SK-N-SH (cell line): ENCODE measurements around the gene ARHGAP23. TPM values are rescaled to one million over a fixed set of nuclear protein-coding genes. Genes with fewer than 3 reads are reported as not detected.
"Not testable (repeated sequence)": the region's sequence is repeated elsewhere in the genome, so short reads cannot be mapped to it uniquely, and the experiment has no call there.

Experiments used
- CTCF ChIA-PET: fragments of 300-600, 350-600 bp; formaldehyde crosslinking; extraction: SDS; loops from one replicate; lab custom pipeline; 2021; lab: Yijun Ruan, JAX
- POLR2A ChIA-PET: fragments of 350-600 bp; sonication (Branson Sonifier 250); formaldehyde crosslinking; extraction: SDS; loops from one replicate; lab custom pipeline; 2020; ENCODE audit warnings: antibody characterized with exemption, inconsistent platforms; lab: Yijun Ruan, JAX
- DNase-seq: peaks from one replicate; pipeline ENCODE4 v3.0.0; 2012
- H2AFZ ChIP-seq: fragments of 200-600 bp; sonication (generic); 2 replicates; pipeline ENCODE4 v1.8.1; 2016; ENCODE audit warnings: antibody characterized with exemption, mild to moderate bottlenecking, low read depth
- H3F3A ChIP-seq: fragments of 200-600 bp; sonication (generic); replicated peaks from 2 replicates; pipeline ENCODE3; 2016; ENCODE audit warnings: antibody characterized with exemption, mild to moderate bottlenecking; ENCODE audit not compliant: insufficient read depth
- H3K27ac ChIP-seq, 2 experiments: fragments of 200-500 bp in 1 of 2; fragments of 200-600 bp in 1 of 2; sonication (Bioruptor generic) in 1 of 2; sonication (generic), shearing (Covaris generic) in 1 of 2; 2 replicates each; pipeline versions ENCODE4 v1.5.1 to v1.6.1; 2014 to 2016; ENCODE audit warnings: low read depth in 2 of 2, inconsistent platforms in 1 of 2, low read length in 1 of 2, mild to moderate bottlenecking in 1 of 2, mixed read lengths in 1 of 2
- H3K27me3 ChIP-seq: fragments of 200-600 bp; sonication (generic), shearing (Covaris generic); 2 replicates; pipeline ENCODE4 v1.6.1; 2016; ENCODE audit warnings: mixed run types; ENCODE audit not compliant: insufficient read depth
- H3K36me3 ChIP-seq, 2 experiments: fragments of 200-500 bp in 1 of 2; fragments of 200-600 bp in 1 of 2; sonication (Bioruptor generic) in 1 of 2; sonication (generic) in 1 of 2; replicated peaks in 1 of 2; 2 replicates each; pipeline versions ENCODE3 to v1.5.1; 2014 to 2016; ENCODE audit warnings: low read length in 1 of 2, mild to moderate bottlenecking in 1 of 2; ENCODE audit not compliant: insufficient read depth in 2 of 2, control insufficient read depth in 1 of 2
- H3K4me1 ChIP-seq, 2 experiments: fragments of 200-500 bp in 1 of 2; fragments of 200-600 bp in 1 of 2; sonication (Bioruptor generic) in 1 of 2; sonication (generic), shearing (Covaris generic) in 1 of 2; 2 replicates each; pipeline versions ENCODE4 v1.5.1 to v1.6.1; 2014 to 2016; ENCODE audit warnings: low read depth in 1 of 2, low read length in 1 of 2, mixed run types in 1 of 2; ENCODE audit not compliant: insufficient read depth in 2 of 2, control insufficient read depth in 1 of 2
- H3K4me2 ChIP-seq: fragments of 200-600 bp; sonication (generic), shearing (Covaris generic); 2 replicates; pipeline ENCODE4 v1.6.1; 2017; ENCODE audit warnings: mixed run types
- H3K4me3 ChIP-seq, 2 experiments: fragments of 200-500 bp in 1 of 2; fragments of 200-600 bp in 1 of 2; sonication (Bioruptor generic) in 1 of 2; sonication (generic), shearing (Covaris generic) in 1 of 2; 2 replicates each; pipeline versions ENCODE4 v1.5.1 to v1.8.1; 2014 to 2016; ENCODE audit warnings: low read depth in 2 of 2, inconsistent platforms in 1 of 2, low read length in 1 of 2, mild to moderate bottlenecking in 1 of 2, mixed read lengths in 1 of 2, moderate library complexity in 1 of 2
- H3K79me2 ChIP-seq: fragments of 200-600 bp; sonication (generic); 2 replicates; pipeline ENCODE4 v1.8.1; 2017; ENCODE audit warnings: mild to moderate bottlenecking; ENCODE audit not compliant: insufficient read depth
- H3K9ac ChIP-seq: fragments of 200-600 bp; sonication (generic); 2 replicates; pipeline ENCODE4 v1.6.1; 2017; ENCODE audit warnings: mixed run types
- H3K9me2 ChIP-seq: fragments of 200-600 bp; sonication (generic); 2 replicates; pipeline ENCODE4 v1.6.1; 2017; ENCODE audit warnings: mixed run types
- H3K9me3 ChIP-seq: fragments of 200-600 bp; sonication (generic); 2 replicates; pipeline ENCODE4 v1.6.1; 2017; ENCODE audit warnings: mixed run types, mild to moderate bottlenecking, moderate library complexity
- H4K20me1 ChIP-seq: fragments of 200-600 bp; sonication (generic); 2 replicates; pipeline ENCODE4 v1.6.1; 2017; ENCODE audit warnings: mild to moderate bottlenecking, mixed run types; ENCODE audit not compliant: insufficient read depth
- CHD2 ChIP-seq: fragments of 150-350 bp; IDR thresholded peaks from 2 replicates; pipeline ENCODE4 v1.6.1; 2018; ENCODE audit warnings: low read length; ENCODE audit not compliant: partially characterized antibody
- ELF1 ChIP-seq: IDR thresholded peaks from 2 replicates; pipeline ENCODE4 v1.4.0; 2012
- FOSL2 ChIP-seq: IDR thresholded peaks from 2 replicates; pipeline ENCODE4 v1.4.0; 2012; ENCODE audit warnings: low read depth, mild to moderate bottlenecking, moderate library complexity, borderline replicate concordance
- FOXJ3 ChIP-seq: sonication (generic); formaldehyde crosslinking; IDR thresholded peaks from 2 replicates; pipeline ENCODE4 v1.5.1; 2020; ENCODE audit warnings: mild to moderate bottlenecking, missing genetic modification reagents
- FOXM1 ChIP-seq: IDR thresholded peaks from 2 replicates; pipeline ENCODE4 v1.4.0; 2012; ENCODE audit warnings: low read depth, mild to moderate bottlenecking
- MXI1 ChIP-seq: IDR thresholded peaks from 2 replicates; pipeline ENCODE4 v1.6.1; 2012; ENCODE audit warnings: mild to moderate bottlenecking, low read depth, low read length, improper control_type of control experiment
- NRF1 ChIP-seq: IDR thresholded peaks from 2 replicates; pipeline ENCODE4 v1.6.1; 2012; ENCODE audit warnings: low read depth, mild to moderate bottlenecking, low read length
- POLR2AphosphoS5 ChIP-seq: IDR thresholded peaks from 2 replicates; pipeline ENCODE4 v1.6.1; 2012; ENCODE audit warnings: low read depth, low read length
- RFX5 ChIP-seq: IDR thresholded peaks from 2 replicates; pipeline ENCODE4 v1.6.1; 2012; ENCODE audit warnings: mild to moderate bottlenecking, improper control_type of control experiment, low read length
- SMC3 ChIP-seq: IDR thresholded peaks from 2 replicates; pipeline ENCODE4 v1.6.1; 2012; ENCODE audit warnings: low read depth, low read length, improper control_type of control experiment
- TCF12 ChIP-seq: IDR thresholded peaks from 2 replicates; pipeline ENCODE4 v1.4.0; 2012
- TEAD4 ChIP-seq: IDR thresholded peaks from 2 replicates; pipeline ENCODE4 v1.4.0; 2012; ENCODE audit warnings: mild to moderate bottlenecking, borderline replicate concordance; ENCODE audit not compliant: insufficient read depth
- YY1 ChIP-seq: IDR thresholded peaks from 2 replicates; pipeline ENCODE4 v1.4.0; 2012; ENCODE audit warnings: low read depth, mild to moderate bottlenecking
- WGBS: methylation state at CpG from one replicate; pipeline ENCODE4 v1.1.6; 2017; ENCODE audit warnings: low lambda C conversion rate; 5-methylcytosine and 5-hydroxymethylcytosine counted together
- polyA plus RNA-seq, 3 experiments: library from polyadenylated mRNA; depleted of rRNA; stranded (reverse); fragments of >200 nt; gene quantifications; 2 replicates each; pipeline ENCODE4 v1.2.3, GENCODE V29; 2012
- TF ChIP-seq, protein P1 (sequence below): fragments of 200-600 bp; sonication (generic); IDR thresholded peaks from 2 replicates; pipeline ENCODE4 v1.6.1; 2017; ENCODE audit warnings: antibody characterized with exemption, mild to moderate bottlenecking, moderate library complexity
- TF ChIP-seq, protein P2 (sequence below): fragments of 150-350 bp; IDR thresholded peaks from 2 replicates; pipeline ENCODE4 v1.6.1; 2016; ENCODE audit warnings: mild to moderate bottlenecking, low read depth, low read length

ARHGAP23 gene
- polyA plus RNA-seq, 1 of the 3 experiments (the other 2 are of a cell fraction) = 19.2 TPM

DNA sequence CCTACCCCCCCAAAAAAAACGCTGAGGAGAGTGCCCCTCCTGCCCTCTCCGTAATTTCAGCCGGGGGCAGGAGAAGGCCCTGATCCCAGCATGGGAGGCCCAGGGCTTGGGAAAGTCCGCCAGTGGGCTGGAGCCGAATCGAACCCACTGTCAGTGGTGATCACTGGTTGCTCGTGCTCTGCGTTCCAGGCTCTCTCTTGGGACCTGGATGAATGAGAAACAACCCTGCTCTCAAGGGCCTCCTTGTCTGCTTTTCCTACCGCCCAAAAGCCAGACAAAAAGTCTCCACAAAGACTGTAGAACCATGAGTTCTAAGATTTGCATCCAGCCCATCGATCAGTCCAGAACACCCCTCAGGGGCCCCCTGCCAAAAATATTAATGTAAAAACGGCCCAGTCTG, 8.1 kb downstream of the ARHGAP23 start:
- Histone ChIP-seq H3K27me3 (no peaks in the 10 kb centered on the region), H3K79me2 (peaks cover 99% of the 10 kb centered on the region), H2AFZ (no peak overlapping the region), H4K20me1 (peaks cover 96% of the 10 kb centered on the region), H3K4me1 (peaks cover 0 to 11% of the 10 kb centered on the region in 2 experiments; a peak in 1 of 4 replicates), H3K4me2 (no peak overlapping the region), H3F3A (no peaks in the 10 kb centered on the region), H3K4me3 (no peak overlapping the region), H3K36me3 (no peaks in the 10 kb centered on the region), H3K9me3 (no peaks in the 10 kb centered on the region), H3K9me2 (no peaks in the 10 kb centered on the region), H3K9ac (no peak overlapping the region), H3K27ac (no peak overlapping the region)
- ChIA-PET CTCF (interaction anchor here (12.8 kb wide), 1 partner anchor 11 kb away, joined by 146 read pairs; the partner anchor contains the start of gene ARHGAP23), POLR2A (no interaction called here)
- WGBS = 67% methylated on average over 5 of the region's 11 CpGs
- TF ChIP-seq FOSL2 (no peak), TCF12 (no peak), MXI1 (no peak), TEAD4 (no peak)
- TF ChIP-seq, protein P1, sequence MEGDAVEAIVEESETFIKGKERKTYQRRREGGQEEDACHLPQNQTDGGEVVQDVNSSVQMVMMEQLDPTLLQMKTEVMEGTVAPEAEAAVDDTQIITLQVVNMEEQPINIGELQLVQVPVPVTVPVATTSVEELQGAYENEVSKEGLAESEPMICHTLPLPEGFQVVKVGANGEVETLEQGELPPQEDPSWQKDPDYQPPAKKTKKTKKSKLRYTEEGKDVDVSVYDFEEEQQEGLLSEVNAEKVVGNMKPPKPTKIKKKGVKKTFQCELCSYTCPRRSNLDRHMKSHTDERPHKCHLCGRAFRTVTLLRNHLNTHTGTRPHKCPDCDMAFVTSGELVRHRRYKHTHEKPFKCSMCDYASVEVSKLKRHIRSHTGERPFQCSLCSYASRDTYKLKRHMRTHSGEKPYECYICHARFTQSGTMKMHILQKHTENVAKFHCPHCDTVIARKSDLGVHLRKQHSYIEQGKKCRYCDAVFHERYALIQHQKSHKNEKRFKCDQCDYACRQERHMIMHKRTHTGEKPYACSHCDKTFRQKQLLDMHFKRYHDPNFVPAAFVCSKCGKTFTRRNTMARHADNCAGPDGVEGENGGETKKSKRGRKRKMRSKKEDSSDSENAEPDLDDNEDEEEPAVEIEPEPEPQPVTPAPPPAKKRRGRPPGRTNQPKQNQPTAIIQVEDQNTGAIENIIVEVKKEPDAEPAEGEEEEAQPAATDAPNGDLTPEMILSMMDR = no peak
- no peak for DNase-seq

DNA sequence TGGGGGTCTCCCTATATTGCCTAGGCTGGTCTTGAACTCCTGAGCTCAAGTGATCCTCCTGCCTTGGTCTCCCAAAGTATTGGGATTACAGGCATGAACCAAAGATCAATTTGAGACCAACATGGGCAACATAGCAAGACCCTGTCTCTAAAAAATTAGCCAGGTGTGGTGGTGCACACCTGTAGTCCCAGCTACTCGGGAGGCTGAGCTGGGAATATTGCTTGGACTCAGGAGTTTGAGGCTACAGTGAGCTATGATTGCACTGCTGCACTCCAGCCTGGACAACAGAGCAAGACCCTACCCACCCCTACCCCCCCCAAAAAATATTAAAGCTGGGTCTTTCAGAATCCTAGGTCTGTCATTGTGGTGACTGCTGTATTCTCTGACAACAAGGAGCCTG, 9.0 kb downstream of the ARHGAP23 start:
- peaks cover 96% of the 10 kb centered on the region for H4K20me1 ChIP-seq
- H3K9me3 ChIP-seq, POLR2A ChIA-PET, H3K4me3 ChIP-seq, H3F3A ChIP-seq, H2AFZ ChIP-seq, H3K9me2 ChIP-seq, H3K27me3 ChIP-seq, H3K36me3 ChIP-seq, DNase-seq, H3K4me2 ChIP-seq, H3K27ac ChIP-seq, H3K9ac ChIP-seq: not testable (repeated sequence)
- peaks cover 97% of the 10 kb centered on the region for H3K79me2 ChIP-seq
- peaks cover 0 to 11% of the 10 kb centered on the region in 2 experiments; a peak in 1 of 4 replicates for H3K4me1 ChIP-seq
- CTCF ChIA-PET = interaction anchor here (0.8 to 12.8 kb wide), 5 partner anchors 10 to 147 kb away, joined by 3 to 146 read pairs (median 3); partner anchors contain the start of gene ARHGAP23
- no CpG with 5 or more reads among the region's 1 CpG for WGBS

DNA sequence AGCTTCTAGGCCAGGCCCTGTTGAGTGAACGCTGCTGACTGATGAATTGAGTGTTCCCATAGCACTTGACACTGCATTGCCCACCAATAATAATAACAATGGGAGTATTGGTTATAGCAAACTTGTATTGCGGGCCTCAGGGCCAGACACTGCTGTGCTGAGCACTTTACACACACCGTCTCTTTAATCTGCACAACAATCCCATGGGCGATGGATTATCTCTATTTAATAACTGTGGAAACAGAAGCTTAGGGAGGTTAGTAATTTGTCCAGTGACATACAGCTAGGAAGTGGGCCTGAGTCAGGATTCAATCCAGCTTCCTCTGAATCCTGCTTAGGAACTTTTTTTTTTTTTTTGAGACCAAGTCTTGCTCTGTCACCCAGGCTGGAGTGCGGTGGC, 11.2 kb downstream of the ARHGAP23 start:
- Histone ChIP-seq H3F3A (peaks cover 6% of the 10 kb centered on the region), H3K36me3 (no peaks in the 10 kb centered on the region), H3K4me3 (no peak overlapping the region), H3K4me2 (no peak overlapping the region), H4K20me1 (peaks cover 95% of the 10 kb centered on the region), H3K9ac (no peak overlapping the region), H3K27me3 (no peaks in the 10 kb centered on the region), H3K4me1 (peaks cover 0 to 27% of the 10 kb centered on the region in 2 experiments; a peak in 2 of 4 replicates), H3K27ac (no peak overlapping the region), H3K79me2 (peaks cover 87% of the 10 kb centered on the region), H3K9me3 (no peaks in the 10 kb centered on the region), H3K9me2 (no peaks in the 10 kb centered on the region), H2AFZ (no peak overlapping the region)
- ChIA-PET POLR2A (no interaction called here), CTCF (interaction anchor here (1.6 to 12.8 kb wide), 3 partner anchors 14 to 70 kb away, joined by 6 to 146 read pairs (median 7); partner anchors contain the start of gene ARHGAP23)
- no peak for DNase-seq
- WGBS = 92% methylated on average over 5 of the region's 5 CpGs
- no peak for TF ChIP-seq ELF1
- no peak for TF ChIP-seq SMC3
- no peak for TF ChIP-seq YY1
- TF ChIP-seq RFX5 = no peak
- no peak for TF ChIP-seq FOXJ3 (CRISPR knock-in tag)
- TF ChIP-seq FOXM1 = no peak
- TF ChIP-seq, protein P2, sequence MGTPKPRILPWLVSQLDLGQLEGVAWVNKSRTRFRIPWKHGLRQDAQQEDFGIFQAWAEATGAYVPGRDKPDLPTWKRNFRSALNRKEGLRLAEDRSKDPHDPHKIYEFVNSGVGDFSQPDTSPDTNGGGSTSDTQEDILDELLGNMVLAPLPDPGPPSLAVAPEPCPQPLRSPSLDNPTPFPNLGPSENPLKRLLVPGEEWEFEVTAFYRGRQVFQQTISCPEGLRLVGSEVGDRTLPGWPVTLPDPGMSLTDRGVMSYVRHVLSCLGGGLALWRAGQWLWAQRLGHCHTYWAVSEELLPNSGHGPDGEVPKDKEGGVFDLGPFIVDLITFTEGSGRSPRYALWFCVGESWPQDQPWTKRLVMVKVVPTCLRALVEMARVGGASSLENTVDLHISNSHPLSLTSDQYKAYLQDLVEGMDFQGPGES = no peak
- TF ChIP-seq POLR2AphosphoS5 = no peak
- TF ChIP-seq NRF1 = no peak
- TF ChIP-seq CHD2 = no peak
